Fibroblast of villous mesenchyme (primary cell): ENCODE data around the gene ABR. TPM values are rescaled to one million over a fixed set of nuclear protein-coding genes. Genes with fewer than 3 reads are reported as not detected.

Experiments used
- DNase-seq: peaks from one replicate; pipeline ENCODE4 v3.0.0-alpha.2; 2010; ENCODE audit warnings: low read depth
- H3K4me3 ChIP-seq: 2 replicates; pipeline ENCODE4 v1.5.1; 2011; ENCODE audit warnings: low read depth, mild to moderate bottlenecking, low read length
- total RNA-seq: library from RNA; depleted of rRNA; stranded (reverse); fragments of >200 nt; gene quantifications from 2 replicates; pipeline ENCODE4 v1.2.3, GENCODE V29; 2012
- TF ChIP-seq, protein P1 (sequence below): IDR thresholded peaks from 2 replicates; pipeline ENCODE4 v1.5.1; 2012; ENCODE audit warnings: low read depth, mild to moderate bottlenecking, low read length; ENCODE audit not compliant: insufficient read depth

Gene ABR
- total RNA-seq, 1 donor = 51.8 TPM

DNA sequence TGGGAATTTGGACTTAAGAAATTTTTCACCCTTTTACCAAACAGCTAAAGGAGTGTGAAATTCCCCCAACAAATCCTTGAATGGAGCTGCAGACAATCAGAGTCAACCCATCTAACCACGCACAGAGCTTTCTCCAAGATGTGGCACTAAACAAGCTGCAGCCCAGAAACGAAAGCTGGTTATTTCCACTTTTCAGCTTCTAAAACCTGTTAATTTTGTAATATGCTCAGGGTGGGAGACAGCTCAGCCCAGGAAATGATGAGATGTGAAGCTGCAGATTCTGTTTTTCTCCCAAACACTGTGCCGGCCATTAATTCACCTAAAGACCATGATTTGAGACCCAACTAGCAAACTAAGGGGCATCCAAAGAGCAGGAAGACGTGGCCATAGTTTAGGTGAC, 33.2 kb upstream of the ABR start:
- TF ChIP-seq, protein P1, sequence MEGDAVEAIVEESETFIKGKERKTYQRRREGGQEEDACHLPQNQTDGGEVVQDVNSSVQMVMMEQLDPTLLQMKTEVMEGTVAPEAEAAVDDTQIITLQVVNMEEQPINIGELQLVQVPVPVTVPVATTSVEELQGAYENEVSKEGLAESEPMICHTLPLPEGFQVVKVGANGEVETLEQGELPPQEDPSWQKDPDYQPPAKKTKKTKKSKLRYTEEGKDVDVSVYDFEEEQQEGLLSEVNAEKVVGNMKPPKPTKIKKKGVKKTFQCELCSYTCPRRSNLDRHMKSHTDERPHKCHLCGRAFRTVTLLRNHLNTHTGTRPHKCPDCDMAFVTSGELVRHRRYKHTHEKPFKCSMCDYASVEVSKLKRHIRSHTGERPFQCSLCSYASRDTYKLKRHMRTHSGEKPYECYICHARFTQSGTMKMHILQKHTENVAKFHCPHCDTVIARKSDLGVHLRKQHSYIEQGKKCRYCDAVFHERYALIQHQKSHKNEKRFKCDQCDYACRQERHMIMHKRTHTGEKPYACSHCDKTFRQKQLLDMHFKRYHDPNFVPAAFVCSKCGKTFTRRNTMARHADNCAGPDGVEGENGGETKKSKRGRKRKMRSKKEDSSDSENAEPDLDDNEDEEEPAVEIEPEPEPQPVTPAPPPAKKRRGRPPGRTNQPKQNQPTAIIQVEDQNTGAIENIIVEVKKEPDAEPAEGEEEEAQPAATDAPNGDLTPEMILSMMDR = no peak
- no peak for DNase-seq

DNA sequence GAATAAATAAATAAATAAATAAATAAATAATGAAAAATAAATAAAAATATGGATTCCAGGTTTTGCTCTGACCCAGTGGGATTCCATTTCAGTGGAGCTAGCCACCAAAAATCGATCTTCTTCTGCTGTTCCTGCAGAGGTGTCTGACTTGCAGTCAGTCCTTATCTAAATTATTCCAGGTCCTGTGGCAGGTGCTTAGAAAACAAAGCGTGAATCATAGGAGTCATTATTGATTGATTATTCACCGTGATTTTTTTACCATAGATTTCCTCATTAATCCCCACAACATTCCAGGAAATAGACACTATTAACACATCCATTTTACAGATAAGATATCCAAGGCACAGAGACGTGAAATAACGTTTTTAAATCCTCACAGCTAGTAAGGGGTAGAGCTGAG, 31.5 kb upstream of the ABR start:
- H3K4me3 ChIP-seq = no peak overlapping the region
- no peak for DNase-seq
- TF ChIP-seq, protein P1 = no peak

More for the DNA sequence above, 33.2 kb upstream of the ABR start:
- no peak overlapping the region for H3K4me3 ChIP-seq

DNA sequence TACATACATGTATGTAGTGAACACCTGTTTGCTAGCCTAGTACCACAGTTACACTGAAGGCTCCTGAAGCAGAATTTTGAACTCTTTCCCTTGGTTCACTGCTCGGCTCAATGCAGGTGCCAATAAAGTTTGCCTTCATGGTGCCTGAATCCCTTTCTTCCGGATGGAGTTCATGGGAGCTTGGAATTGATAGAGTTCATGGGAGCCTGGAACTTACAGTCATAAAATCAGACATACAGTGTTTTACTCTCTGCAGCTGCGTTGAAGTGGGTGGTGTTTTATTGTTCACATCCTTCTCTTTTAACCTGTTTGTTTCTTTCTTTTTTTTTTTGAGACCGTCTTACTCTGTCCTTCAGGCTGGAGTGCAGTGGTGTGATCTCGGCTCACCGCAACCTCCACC, 29.2 kb upstream of the ABR start:
- DNase-seq = no peak
- TF ChIP-seq, protein P1 = no peak
- no peak overlapping the region for H3K4me3 ChIP-seq

DNA sequence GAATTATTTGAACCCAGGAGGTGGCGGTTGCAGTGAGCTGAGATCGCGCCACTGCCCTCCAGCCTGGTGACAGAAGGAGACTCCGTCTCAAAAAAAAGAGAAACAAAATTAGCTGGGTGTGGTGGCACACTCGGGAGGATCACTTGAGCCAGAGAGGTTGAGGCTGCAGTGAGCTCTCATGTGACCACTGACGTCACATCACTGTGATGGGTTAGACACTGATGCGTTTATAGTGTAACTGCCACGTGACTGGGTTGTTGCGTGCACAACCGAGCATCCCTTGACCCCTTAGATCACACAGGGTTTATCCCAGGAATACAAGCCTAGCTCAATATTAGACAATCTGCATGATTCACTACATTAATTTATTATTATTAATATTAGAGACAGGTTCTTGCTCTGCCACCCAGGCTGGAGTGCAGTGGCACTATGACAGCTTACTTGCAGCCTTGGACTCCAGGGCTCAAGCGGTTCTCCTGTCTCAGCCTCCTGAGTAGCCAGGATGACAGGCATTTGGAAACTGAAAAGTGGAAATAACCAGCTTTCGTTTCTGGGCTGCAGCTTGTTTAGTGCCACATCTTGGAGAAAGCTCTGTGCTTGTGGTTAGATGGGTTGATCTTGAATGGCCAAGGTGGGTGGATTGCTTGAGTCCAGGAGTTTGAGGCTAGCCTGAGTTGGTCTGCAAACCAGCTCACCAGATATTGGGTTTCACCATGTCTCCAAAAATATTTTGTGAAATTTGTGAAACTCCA, 26.4 kb upstream of the ABR start:
- TF ChIP-seq, protein P1 = no peak
- DNase-seq = no peak

DNA sequence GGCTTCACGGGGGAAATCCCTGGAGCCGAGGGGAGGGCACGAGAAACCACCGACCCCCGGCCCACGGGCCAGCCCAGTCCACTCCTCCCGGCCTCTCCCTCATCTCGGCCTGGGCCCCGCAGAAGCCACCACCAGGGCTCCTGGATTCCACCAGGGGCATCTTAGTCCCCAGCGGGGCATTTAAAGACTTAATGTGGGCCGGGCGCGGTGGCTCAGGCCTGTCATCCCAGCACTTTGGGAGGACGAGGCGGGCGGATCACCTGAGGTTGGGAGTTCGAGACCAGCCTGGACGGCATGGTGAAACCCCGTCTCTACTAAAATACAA, 24.1 kb upstream of the ABR start:
- H3K4me3 ChIP-seq = peak overlapping the region; percentile 67

More for the DNA sequence above, 26.4 kb upstream of the ABR start:
- no peak overlapping the region for H3K4me3 ChIP-seq

DNA sequence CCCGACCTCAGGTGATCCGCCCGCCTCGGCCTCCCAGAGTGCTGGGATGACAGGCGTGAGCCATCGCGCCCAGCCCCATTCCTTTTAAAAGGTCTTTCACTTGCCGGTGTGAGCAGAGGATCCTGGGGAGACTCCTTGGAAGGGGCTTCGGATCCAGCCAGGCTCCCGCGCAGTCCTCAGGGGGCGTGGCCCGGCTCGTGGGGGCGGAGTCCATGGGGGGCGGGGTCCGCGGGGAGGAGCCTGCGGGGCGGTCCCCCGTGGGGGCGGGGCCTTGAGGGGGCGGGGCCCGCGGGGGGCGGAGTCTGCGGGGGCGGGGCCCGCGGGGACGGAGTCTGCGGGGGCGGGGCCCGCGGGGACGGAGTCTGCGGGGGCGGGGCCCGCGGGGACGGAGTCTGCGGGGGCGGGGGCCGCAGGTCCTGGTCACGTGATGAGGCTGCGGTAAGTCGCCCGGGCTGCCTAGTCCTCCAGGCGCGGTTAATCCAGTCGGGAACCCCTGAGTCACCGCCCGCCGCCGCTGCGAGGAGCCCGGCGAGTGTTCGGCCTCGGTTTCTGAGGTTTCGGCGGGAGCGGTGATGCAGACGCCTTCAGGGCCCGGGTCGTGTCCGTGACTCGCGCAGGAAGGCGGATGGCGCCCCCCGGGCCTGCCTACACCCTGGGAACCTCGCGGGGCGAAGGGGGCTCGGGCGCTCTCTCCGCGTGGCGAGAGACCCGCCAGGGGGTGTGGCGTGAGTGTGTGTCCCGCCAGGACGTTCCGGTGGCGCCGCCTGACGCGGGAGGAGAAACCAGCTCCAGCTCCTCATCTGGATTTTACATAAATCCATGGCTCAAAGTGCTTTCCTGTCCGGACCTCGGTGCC, 23.6 kb upstream of the ABR start:
- DNase-seq = peak; percentile 64
- TF ChIP-seq, protein P1 = peak; percentile 13
- H3K4me3 ChIP-seq = peak overlapping the region; percentile 67

More for the DNA sequence above, 24.1 kb upstream of the ABR start:
- TF ChIP-seq, protein P1 = peak; percentile 1
- no peak for DNase-seq
